Measurements from ENCODE around the gene RRP7A. TPM values are rescaled to one million over a fixed set of nuclear protein-coding genes. Genes with fewer than 3 reads are reported as not detected.

Gene RRP7A
- total and polyA plus RNA-seq, 2 of the 13 experiments (the other 11 are each of a cell fraction or from before 2014, with no cell fraction given): 15.3 to 41.6 TPM

- TF ChIP-seq ZSCAN30 (CRISPR knock-in tag; IDR thresholded peaks at IDR 0.05): no peak
- no peak for TF ChIP-seq TARDBP (CRISPR knock-in tag; IDR thresholded peaks at IDR 0.05)
- TF ChIP-seq NCOA2 (CRISPR knock-in tag; IDR thresholded peaks at IDR 0.05): peak; percentile 61
- TF ChIP-seq AKAP8 (CRISPR knock-in tag; IDR thresholded peaks at IDR 0.05): no peak
- TF ChIP-seq, protein P1, sequence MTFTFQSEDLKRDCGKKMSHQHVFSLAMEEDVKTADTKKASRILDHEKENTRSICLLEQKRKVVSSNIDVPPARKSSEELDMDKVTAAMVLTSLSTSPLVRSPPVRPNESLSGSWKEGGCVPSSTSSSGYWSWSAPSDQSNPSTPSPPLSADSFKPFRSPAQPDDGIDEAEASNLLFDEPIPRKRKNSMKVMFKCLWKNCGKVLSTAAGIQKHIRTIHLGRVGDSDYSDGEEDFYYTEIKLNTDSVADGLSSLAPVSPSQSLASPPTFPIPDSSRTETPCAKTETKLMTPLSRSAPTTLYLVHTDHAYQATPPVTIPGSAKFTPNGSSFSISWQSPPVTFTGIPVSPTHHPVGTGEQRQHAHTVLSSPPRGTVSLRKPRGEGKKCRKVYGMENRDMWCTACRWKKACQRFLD (CRISPR knock-in tag; IDR thresholded peaks at IDR 0.05; ENCODE audit: borderline replicate concordance): no peak
- TF ChIP-seq ZGPAT (CRISPR knock-in tag; IDR thresholded peaks at IDR 0.05): no peak
- TF ChIP-seq ATRX (CRISPR knock-in tag; IDR thresholded peaks at IDR 0.05; ENCODE audit: borderline replicate concordance): no peak
- TF ChIP-seq ZNF296 (CRISPR knock-in tag; conservative IDR thresholded peaks at IDR 0.05): no peak
- TF ChIP-seq ZNF598 (CRISPR knock-in tag; IDR thresholded peaks at IDR 0.05; ENCODE audit: borderline replicate concordance): no peak
- TF ChIP-seq GZF1 (CRISPR knock-in tag; IDR thresholded peaks at IDR 0.05): no peak
- no peak for TF ChIP-seq ZNF501 (CRISPR knock-in tag; IDR thresholded peaks at IDR 0.05)
- TF ChIP-seq MED1 (CRISPR knock-in tag; IDR thresholded peaks at IDR 0.05): peak; percentile 30; the same call in 1 of the 2 replicates
- TF ChIP-seq FOSL2 (CRISPR knock-in tag; IDR thresholded peaks at IDR 0.05): 0 out of 2 replicates have a peak, but pooled peaks have one; percentile 24
- no peak for TF ChIP-seq GATA4 (IDR thresholded peaks at IDR 0.05; ENCODE audit: borderline replicate concordance, low read depth)
- TF ChIP-seq, protein P2, sequence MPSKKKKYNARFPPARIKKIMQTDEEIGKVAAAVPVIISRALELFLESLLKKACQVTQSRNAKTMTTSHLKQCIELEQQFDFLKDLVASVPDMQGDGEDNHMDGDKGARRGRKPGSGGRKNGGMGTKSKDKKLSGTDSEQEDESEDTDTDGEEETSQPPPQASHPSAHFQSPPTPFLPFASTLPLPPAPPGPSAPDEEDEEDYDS (CRISPR knock-in tag; IDR thresholded peaks at IDR 0.05): no peak
- TF ChIP-seq LRRFIP1 (CRISPR knock-in tag; conservative IDR thresholded peaks at IDR 0.05): no peak
- TF ChIP-seq ZNF292 (CRISPR knock-in tag; IDR thresholded peaks at IDR 0.05; ENCODE audit: borderline replicate concordance, low read depth): no peak
- no peak for TF ChIP-seq TMF1 (CRISPR knock-in tag; IDR thresholded peaks at IDR 0.05; ENCODE audit: low read depth)
- TF ChIP-seq FOSL1 (CRISPR knock-in tag; IDR thresholded peaks at IDR 0.05; ENCODE audit: borderline replicate concordance): no peak
- TF ChIP-seq HNF1A (IDR thresholded peaks at IDR 0.05; ENCODE audit: low read depth): no peak
- TF ChIP-seq HNF1A (CRISPR knock-in tag; IDR thresholded peaks at IDR 0.05; ENCODE audit: borderline replicate concordance): peak; percentile 26; the same call in 1 of the 2 replicates
- TF ChIP-seq SP5 (CRISPR knock-in tag; IDR thresholded peaks at IDR 0.05; ENCODE audit: borderline replicate concordance, low read depth): 0 out of 2 replicates have a peak, but pooled peaks have one; percentile 23
Measured at GRCh38 chr22:42515896-42516295, 3.7 kb downstream of the RRP7A start (continued).
